ENCODE measurements around the gene NCKAP1.
"Not testable (repeated sequence)": the region's sequence is repeated elsewhere in the genome, so short reads cannot be mapped to it uniquely, and the experiment has no call there.

Gene NCKAP1

GRCh38 chr2:183037074-183037552 lies 1.1 kb downstream of the NCKAP1 start:
- DNase-seq: no peak

GRCh38 chr2:183035954-183036669 lies 2.1 kb downstream of the NCKAP1 start:
- DNase-seq: no peak

- DNase-seq: no peak
Observed at GRCh38 chr2:183035298-183035953, 2.8 kb downstream of the NCKAP1 start.

GRCh38 chr2:183034806-183035205 lies 3.5 kb downstream of the NCKAP1 start:
- DNase-seq: no peak

GRCh38 chr2:183033951-183034350 lies 4.3 kb downstream of the NCKAP1 start:
- DNase-seq: no peak

GRCh38 chr2:183031911-183032794 lies 6.1 kb downstream of the NCKAP1 start:
- no peak for DNase-seq

GRCh38 chr2:183029219-183029618 lies 9.0 kb downstream of the NCKAP1 start:
- DNase-seq: no peak

- DNase-seq: no peak
Observed at GRCh38 chr2:183028108-183028507, 10.1 kb downstream of the NCKAP1 start.

GRCh38 chr2:183027443-183027842 lies 10.8 kb downstream of the NCKAP1 start:
- DNase-seq: no peak

- DNase-seq: no peak
Observed at GRCh38 chr2:183026424-183026823, 11.8 kb downstream of the NCKAP1 start.

GRCh38 chr2:183025993-183026392 lies 12.3 kb downstream of the NCKAP1 start:
- DNase-seq: no peak

GRCh38 chr2:183024339-183025095 lies 13.7 kb downstream of the NCKAP1 start:
- no peak for DNase-seq

GRCh38 chr2:183022711-183023110 lies 15.5 kb downstream of the NCKAP1 start:
- no peak for DNase-seq

GRCh38 chr2:183021613-183022012 lies 16.6 kb downstream of the NCKAP1 start:
- no peak for DNase-seq

- DNase-seq: no peak
Observed at GRCh38 chr2:183019718-183020442, 18.4 kb downstream of the NCKAP1 start.

- not testable (repeated sequence) for DNase-seq
Observed at GRCh38 chr2:183017845-183018244, 20.4 kb downstream of the NCKAP1 start.

GRCh38 chr2:183014005-183014404 lies 24.3 kb downstream of the NCKAP1 start:
- no peak for DNase-seq

- DNase-seq: no peak
Observed at GRCh38 chr2:183011743-183012142, 26.5 kb downstream of the NCKAP1 start.

GRCh38 chr2:183010112-183010511 lies 28.1 kb downstream of the NCKAP1 start:
- no peak for DNase-seq

- DNase-seq: no peak
Observed at GRCh38 chr2:183009249-183009899, 28.9 kb downstream of the NCKAP1 start.

- no peak for DNase-seq
Observed at GRCh38 chr2:183001948-183002347, 36.3 kb downstream of the NCKAP1 start.
